Activated CD4-positive, alpha-beta T cell treated with anti-CD3 and anti-CD28 coated beads, Interleukin-2, amount 10 ng/mL, durations not matched to agents 7 days and 5 days (primary cell): ENCODE results near the gene BTAF1. TPM values are rescaled to one million over a fixed set of nuclear protein-coding genes. Genes with fewer than 3 reads are reported as not detected.
A peak's percentile ranks its signal among the peaks of the same experiment; 100 is the strongest.

Source experiments
- CTCF ChIA-PET: fragments of 350-600 bp; sonication (Branson Sonifier 250); formaldehyde crosslinking; loops from one replicate; lab custom pipeline; 2021; ENCODE audit warnings: antibody characterized with exemption; lab: Charles Lee
- POLR2A ChIA-PET: fragments of 350-600 bp; sonication (Branson Sonifier 250); formaldehyde crosslinking; loops from one replicate; lab custom pipeline; 2021; ENCODE audit warnings: antibody characterized with exemption; lab: Charles Lee
- DNase-seq: peaks from one replicate; pipeline ENCODE4 v3.0.0-alpha.2; 2020
- H3K27ac Mint-ChIP-seq: one replicate; pipeline ENCODE4 v1.8.0; 2021; ENCODE audit warnings: mild to moderate bottlenecking, moderate library complexity, mixed read lengths
- H3K27me3 Mint-ChIP-seq: one replicate; pipeline ENCODE4 v1.8.0; 2021; ENCODE audit warnings: mixed read lengths
- H3K36me3 Mint-ChIP-seq: one replicate; pipeline ENCODE4 v1.8.0; 2021; ENCODE audit warnings: low read depth, mixed read lengths
- H3K4me1 Mint-ChIP-seq: one replicate; pipeline ENCODE4 v1.8.0; 2021; ENCODE audit warnings: mixed read lengths
- H3K4me3 Mint-ChIP-seq: one replicate; pipeline ENCODE4 v1.8.0; 2021; ENCODE audit warnings: mild to moderate bottlenecking, moderate library complexity, mixed read lengths
- H3K9me3 Mint-ChIP-seq: one replicate; pipeline ENCODE4 v1.8.0; 2021; ENCODE audit warnings: mixed read lengths
- total RNA-seq, 2 experiments: library from RNA; stranded (reverse); gene quantifications; one replicate each; pipeline ENCODE4 v1.2.3, GENCODE V29; 2021

BTAF1 gene
- 10 to 100 TPM; 41.9 to 47.3 TPM for total RNA-seq

DNA sequence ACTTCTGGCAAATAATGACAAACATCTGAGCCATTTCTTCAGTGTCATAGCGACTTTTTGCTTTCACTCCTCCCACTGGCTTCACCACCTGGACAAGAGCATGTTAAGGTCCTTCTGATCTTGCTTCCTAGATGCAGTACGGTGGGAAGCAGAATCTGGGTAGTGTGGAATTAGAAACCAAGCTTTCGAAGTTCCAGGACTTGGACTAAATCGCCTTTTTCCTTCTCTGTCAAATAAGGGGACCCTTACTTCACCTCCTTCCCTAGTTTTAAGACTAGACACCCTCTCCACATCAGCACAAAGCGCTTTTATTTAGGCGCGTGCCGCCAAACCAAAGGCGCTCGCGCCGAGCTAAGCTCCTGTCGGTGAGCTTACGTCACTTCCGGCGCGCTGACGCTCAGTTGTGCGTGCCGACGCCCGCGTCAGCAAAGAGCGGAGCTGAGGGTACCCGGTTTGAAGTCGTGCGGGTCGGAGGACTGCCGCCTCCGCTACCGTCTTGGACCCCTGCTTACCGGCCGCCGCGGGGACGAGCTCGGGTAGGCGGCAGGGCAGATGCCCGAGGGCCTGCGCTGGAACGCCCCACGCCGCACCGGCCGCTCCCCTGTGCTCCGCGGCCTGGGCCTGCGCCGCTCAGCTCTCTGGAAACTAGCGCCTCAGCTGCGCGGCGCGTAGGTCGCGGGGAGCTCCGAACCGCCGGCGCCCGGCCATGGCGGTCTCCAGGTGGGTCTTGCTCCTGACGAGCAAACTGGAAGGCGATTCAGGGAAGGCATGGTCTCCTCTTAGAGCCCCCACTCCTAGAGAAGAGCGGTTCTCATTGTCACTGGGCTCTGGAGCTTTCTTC lies at the start of gene BTAF1:
Gene BTAF1 (plus strand): TSS at position 400 of the 841 bp plus-strand sequence. CDS start 307 bp downstream, at position 707.
- peaks cover 2% of the 10 kb centered on the region for H3K27me3 Mint-ChIP-seq
- ChIA-PET POLR2A (interaction anchor here (0.5 to 1.2 kb wide), 3 partner anchors 21 to 288 kb away, joined by 3 to 4 read pairs (median 4); no protein-coding TSS in a partner anchor), CTCF (interaction anchor here (0.5 to 1.8 kb wide), 13 partner anchors 8 to 1044 kb away, joined by 3 to 8 read pairs (median 4); partner anchors contain the start of gene FGFBP3)
- H3K9me3 Mint-ChIP-seq = no peaks in the 10 kb centered on the region
- H3K27ac Mint-ChIP-seq = peak within 1 kb of the TSS; percentile 98
- H3K4me1 Mint-ChIP-seq = peaks cover 48% of the 10 kb centered on the region
- peaks cover 12% of the 10 kb centered on the region for H3K36me3 Mint-ChIP-seq
- peak; percentile 93 for DNase-seq
- H3K4me3 Mint-ChIP-seq = peak within 1 kb of the TSS; percentile 88

DNA sequence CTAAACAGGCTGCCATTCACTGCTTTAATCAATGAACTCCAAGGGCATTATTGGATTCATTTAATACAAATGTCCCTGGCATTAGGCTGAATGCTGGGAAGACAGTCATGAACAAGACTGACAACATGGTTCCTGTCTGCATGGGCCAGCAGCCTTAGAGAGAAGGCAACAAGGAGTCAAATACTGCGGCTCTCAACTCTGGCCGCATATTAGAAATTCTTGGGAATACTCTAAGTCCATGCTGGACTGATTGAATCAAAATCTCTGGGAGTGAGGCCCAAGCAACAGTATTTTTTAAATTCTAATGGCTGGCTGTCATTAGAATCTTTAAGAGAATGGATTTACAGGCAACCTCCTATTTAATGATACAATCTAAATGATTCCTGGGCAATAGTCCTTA lies 48.4 kb upstream of the BTAF1 start:
- CTCF ChIA-PET = no interaction called here
- POLR2A ChIA-PET = interaction anchor here (0.6 kb wide), 1 partner anchor 43 kb away, joined by 3 read pairs; no protein-coding TSS in a partner anchor
- no peaks in the 10 kb centered on the region for H3K36me3 Mint-ChIP-seq
- H3K4me3 Mint-ChIP-seq = no peak overlapping the region
- no peaks in the 10 kb centered on the region for H3K9me3 Mint-ChIP-seq
- DNase-seq = no peak
- no peak overlapping the region for H3K27ac Mint-ChIP-seq
- no peaks in the 10 kb centered on the region for H3K4me1 Mint-ChIP-seq
- H3K27me3 Mint-ChIP-seq = no peaks in the 10 kb centered on the region

DNA sequence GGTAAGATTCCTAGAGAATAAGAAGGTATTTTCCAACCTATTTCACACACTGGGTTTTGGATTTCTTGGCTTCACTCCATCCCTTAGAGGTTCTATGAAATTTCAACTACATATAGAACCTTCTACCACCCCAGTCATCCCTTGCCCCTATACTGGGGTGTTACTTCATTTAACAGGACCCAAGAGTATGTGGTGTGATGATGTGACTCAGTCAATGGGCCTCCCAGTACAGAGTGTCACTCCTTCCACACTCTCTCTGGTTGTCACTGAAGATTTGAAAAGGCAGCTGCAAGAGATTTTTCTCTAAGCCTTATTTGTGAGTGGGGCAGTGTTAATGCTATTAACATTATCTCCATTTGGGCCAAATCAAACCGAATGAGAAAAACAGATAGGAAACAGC lies 47.8 kb upstream of the BTAF1 start:
- ChIA-PET POLR2A (no interaction called here), CTCF (no interaction called here)
- Mint-ChIP-seq H3K9me3 (no peaks in the 10 kb centered on the region), H3K4me3 (no peak overlapping the region), H3K27me3 (no peaks in the 10 kb centered on the region), H3K36me3 (no peaks in the 10 kb centered on the region), H3K27ac (no peak overlapping the region), H3K4me1 (no peaks in the 10 kb centered on the region)
- no peak for DNase-seq

DNA sequence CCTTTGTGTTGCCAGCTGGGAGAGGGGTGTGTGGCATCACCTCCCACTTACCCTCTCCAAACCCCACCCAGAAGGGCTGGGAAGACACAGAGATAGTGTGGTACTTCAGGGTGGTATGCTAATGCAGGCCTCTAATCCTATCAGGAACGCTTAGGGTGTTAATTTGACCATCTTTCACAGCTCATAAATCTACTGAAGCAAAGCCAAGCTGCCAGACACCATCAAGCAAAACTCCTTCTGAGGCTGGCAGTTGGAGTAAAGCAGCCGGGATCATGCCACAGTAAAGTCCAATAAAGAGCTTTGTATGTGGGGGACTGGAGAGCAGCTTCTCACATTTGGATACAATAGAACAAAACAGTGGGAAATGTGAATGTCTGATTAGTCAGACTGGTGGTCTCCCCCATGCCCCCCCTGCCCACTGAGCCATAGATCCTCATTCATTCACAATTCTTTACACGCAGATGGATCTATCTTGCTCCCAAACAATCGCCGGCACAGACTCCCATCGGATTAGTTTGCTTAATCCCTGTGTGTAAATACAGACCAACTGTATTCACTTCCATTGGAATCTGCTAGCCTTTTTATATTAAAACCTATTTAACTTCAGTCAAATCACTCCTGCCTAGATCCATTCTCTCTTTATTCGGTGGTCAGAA lies 43.9 kb upstream of the BTAF1 start:
- Mint-ChIP-seq H3K36me3 (no peaks in the 10 kb centered on the region), H3K4me1 (no peaks in the 10 kb centered on the region), H3K27me3 (peaks cover 2% of the 10 kb centered on the region), H3K4me3 (no peak overlapping the region), H3K27ac (no peak overlapping the region), H3K9me3 (no peaks in the 10 kb centered on the region)
- no peak for DNase-seq
- ChIA-PET CTCF (interaction anchor here (0.5 to 1.0 kb wide), 3 partner anchors 28 to 365 kb away, joined by 3 to 5 read pairs (median 3); no protein-coding TSS in a partner anchor), POLR2A (no interaction called here)

DNA sequence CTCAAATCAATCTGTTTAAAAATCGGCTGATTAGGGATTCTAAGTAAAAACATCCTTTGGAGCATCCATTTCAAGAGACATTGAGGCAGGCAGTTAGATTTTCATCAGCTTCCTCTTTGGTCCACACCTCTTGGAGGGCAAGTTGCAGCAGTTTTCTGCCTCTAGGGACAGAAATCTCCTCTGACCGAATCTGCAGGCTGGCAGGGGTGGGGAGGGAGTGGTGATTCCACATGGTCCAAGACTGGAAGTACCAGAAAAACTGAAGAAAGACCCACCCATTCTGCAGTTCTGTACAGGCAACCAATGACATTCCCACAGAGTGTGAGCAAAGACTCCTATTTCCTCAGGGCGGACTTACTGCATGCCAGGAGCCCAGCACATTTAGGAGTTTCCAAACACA lies 43.3 kb upstream of the BTAF1 start:
- no peak overlapping the region for H3K27ac Mint-ChIP-seq
- no peak for DNase-seq
- H3K9me3 Mint-ChIP-seq = no peaks in the 10 kb centered on the region
- POLR2A ChIA-PET = no interaction called here
- H3K36me3 Mint-ChIP-seq = no peaks in the 10 kb centered on the region
- CTCF ChIA-PET = interaction anchor here (0.5 kb wide), 1 partner anchor 48 kb away, joined by 3 read pairs; no protein-coding TSS in a partner anchor
- H3K4me1 Mint-ChIP-seq = no peaks in the 10 kb centered on the region
- H3K27me3 Mint-ChIP-seq = peaks cover 5% of the 10 kb centered on the region
- no peak overlapping the region for H3K4me3 Mint-ChIP-seq

DNA sequence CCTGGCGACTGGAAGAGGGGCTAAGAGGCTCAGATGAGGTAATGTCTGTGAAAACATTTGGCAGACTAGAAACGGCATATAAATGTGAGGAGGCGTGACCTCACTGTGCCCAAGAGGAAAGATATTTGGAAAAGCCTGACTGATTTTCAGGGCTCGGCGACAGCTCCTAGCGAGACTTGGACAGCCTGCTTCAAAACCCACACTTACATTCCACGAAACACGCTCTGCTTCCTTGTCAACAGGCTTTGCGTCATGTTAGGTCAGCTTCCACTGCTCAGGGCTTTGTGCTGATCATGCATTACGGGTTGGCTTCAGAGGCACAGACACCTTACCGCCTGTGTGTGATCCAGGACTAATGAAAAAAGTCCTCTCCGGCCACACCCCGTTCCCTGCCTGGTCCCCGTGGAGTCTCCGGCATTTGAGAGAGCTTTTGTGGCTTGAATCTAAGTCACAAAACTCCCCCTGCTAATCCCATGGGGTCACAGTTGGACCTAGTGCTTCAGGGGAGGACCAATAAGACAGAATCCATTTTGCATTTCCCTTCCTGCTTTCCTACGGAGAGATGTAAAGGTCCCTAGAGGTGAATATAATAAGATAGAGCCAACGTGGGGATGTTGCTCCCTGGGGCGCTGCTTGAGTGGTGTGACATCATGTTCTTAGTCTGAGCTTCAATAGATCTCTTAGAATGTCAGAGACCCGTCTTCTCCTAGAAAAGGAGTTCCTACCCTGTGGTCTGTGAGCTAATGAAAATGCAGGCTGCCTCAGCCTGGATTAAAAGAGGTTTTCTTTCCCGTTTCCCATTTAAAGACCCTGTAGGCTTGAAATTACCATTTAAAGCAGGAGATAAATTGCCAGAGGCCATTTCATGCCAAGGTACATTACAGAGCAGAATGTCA lies 39.8 kb upstream of the BTAF1 start:
- H3K27me3 Mint-ChIP-seq = peaks cover 22% of the 10 kb centered on the region
- ChIA-PET CTCF (interaction anchor here (0.5 kb wide), 1 partner anchor 44 kb away, joined by 3 read pairs; no protein-coding TSS in a partner anchor), POLR2A (no interaction called here)
- peaks cover 9% of the 10 kb centered on the region for H3K4me1 Mint-ChIP-seq
- H3K27ac Mint-ChIP-seq = no peak overlapping the region
- no peak for DNase-seq
- H3K36me3 Mint-ChIP-seq = no peaks in the 10 kb centered on the region
- H3K4me3 Mint-ChIP-seq = no peak overlapping the region
- H3K9me3 Mint-ChIP-seq = no peaks in the 10 kb centered on the region

DNA sequence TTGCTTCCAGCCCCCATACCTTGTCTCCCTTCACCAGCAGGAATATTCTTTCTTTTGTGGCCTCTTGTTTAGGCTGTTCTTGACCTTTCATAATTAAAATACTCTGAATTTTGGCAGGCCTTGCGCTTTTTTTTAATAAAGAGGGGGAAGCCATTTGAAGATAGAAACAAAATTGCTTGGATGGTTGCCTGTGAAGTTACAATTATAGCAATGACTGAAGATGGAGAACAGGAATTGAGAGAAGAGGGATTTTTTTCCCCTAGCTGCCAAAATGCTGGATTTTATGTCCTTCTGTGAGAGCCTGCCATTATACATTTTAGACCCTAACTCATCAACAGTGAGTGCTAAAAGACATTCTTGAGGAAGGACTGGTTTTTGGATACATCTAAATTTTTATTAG lies 39.0 kb upstream of the BTAF1 start:
- Mint-ChIP-seq H3K4me1 (peaks cover 9% of the 10 kb centered on the region), H3K9me3 (no peaks in the 10 kb centered on the region)
- POLR2A ChIA-PET = no interaction called here

DNA sequence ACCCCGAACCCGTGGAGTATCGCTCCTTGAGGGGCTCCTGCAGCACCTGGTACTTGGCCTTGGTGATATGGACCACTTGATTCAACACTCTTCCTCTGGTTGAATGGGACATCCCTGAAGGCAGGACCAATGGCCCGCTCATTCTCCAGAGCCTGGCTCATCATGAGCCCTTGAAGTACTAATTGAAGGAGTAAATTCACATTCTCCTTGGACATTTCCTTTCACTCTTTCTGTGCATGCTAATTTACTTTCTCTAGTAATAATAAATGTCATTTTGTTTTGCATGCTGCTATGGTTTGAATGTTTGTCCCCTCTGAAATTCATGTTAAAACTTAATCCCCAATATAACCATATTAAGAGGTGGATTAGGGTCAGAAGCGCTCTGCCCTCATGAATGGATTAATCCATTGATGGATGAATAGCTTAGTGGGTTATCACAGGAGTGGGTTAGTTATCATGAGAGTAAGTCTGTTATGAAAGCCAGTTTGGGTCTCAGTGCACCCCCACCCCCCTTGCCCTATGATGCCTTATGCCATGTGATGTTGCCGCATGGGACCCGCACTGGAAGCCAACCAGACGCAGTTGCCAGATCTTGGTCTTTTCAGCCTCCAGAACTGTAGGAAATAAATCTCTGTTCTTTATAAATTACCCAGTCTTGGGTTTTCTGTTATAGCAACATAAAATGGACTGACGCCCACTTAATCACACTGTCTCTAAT lies 38.0 kb upstream of the BTAF1 start:
- ChIA-PET POLR2A (no interaction called here), CTCF (interaction anchor here (1.0 kb wide), 1 partner anchor 13 kb away, joined by 3 read pairs; no protein-coding TSS in a partner anchor)
- Mint-ChIP-seq H3K27me3 (peaks cover 26% of the 10 kb centered on the region), H3K9me3 (no peaks in the 10 kb centered on the region), H3K36me3 (no peaks in the 10 kb centered on the region), H3K27ac (no peak overlapping the region), H3K4me1 (peaks cover 9% of the 10 kb centered on the region), H3K4me3 (no peak overlapping the region)
- DNase-seq = no peak

More for the DNA sequence above, 39.0 kb upstream of the BTAF1 start:
- CTCF ChIA-PET = interaction anchor here (1.0 kb wide), 1 partner anchor 14 kb away, joined by 3 read pairs; no protein-coding TSS in a partner anchor
- Mint-ChIP-seq H3K36me3 (no peaks in the 10 kb centered on the region), H3K27ac (no peak overlapping the region), H3K4me3 (no peak overlapping the region), H3K27me3 (peaks cover 23% of the 10 kb centered on the region)
- no peak for DNase-seq

DNA sequence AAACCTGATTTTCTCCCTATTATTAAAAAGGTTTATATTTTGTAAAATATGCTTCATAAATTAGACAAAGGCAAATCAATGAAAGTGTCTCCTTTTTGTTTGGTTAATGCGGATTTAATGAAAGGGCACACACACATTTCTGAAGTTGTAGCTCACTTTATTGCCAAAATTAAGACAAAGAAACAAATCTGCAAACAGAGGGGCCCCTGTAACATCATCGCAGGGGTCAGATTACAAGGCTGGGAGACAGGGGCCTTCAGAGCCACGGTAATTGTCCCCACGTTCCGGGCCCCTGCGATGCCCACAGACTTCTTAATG lies 36.7 kb upstream of the BTAF1 start:
- H3K27me3 Mint-ChIP-seq = peaks cover 28% of the 10 kb centered on the region
- H3K4me3 Mint-ChIP-seq = peak overlapping the region; percentile 80
- no peaks in the 10 kb centered on the region for H3K9me3 Mint-ChIP-seq
- H3K36me3 Mint-ChIP-seq = no peaks in the 10 kb centered on the region
- peaks cover 9% of the 10 kb centered on the region for H3K4me1 Mint-ChIP-seq
- POLR2A ChIA-PET = no interaction called here
- CTCF ChIA-PET = interaction anchor here (0.8 to 1.2 kb wide), 3 partner anchors 10 to 22 kb away, joined by 3 read pairs; no protein-coding TSS in a partner anchor
- H3K27ac Mint-ChIP-seq = no peak overlapping the region
- no peak for DNase-seq

DNA sequence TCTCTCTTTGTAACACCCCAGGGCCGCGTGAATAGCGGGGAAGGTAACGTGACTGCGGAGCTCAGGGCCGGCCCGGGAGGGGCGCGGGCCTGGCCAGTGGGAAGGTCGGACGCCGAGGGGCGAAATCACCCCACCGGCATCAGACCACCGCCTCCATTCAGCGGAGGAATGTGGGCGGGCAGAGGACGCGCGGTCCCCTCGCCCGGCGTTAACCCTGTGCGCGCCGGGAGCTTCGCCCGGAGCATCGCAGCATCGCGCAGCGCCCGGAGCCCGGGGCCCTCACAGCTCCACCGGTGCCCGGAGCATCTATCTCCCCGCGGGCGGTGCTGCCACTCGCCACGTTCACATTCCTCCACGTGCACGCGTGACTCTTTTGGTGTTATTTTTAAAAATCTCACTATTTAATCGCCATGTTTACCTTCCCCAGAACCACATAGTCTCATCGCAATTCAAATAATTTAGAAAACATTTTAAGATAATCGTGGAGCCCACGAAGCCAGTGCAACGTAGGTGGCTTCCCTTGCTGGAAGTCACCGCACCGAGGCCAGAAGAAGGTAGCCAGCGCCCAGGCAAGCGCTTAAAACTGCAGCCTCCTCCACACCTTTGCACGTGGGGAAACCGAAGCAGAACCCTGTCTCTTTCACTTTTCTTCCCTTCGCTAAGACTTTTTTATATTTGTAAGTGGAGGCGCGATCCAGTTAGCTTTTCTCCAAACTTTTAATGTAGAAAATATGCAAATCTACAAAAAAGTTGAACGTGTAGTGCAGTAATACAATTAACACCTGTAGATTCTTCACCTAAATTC lies 36.1 kb upstream of the BTAF1 start:
- H3K27me3 Mint-ChIP-seq = peaks cover 28% of the 10 kb centered on the region
- ChIA-PET CTCF (interaction anchor here (0.8 to 1.2 kb wide), 3 partner anchors 10 to 21 kb away, joined by 3 read pairs; no protein-coding TSS in a partner anchor), POLR2A (interaction anchor here (0.6 kb wide), 1 partner anchor 25 kb away, joined by 9 read pairs; no protein-coding TSS in a partner anchor)
- no peaks in the 10 kb centered on the region for H3K9me3 Mint-ChIP-seq
- H3K27ac Mint-ChIP-seq = peak overlapping the region; percentile 9
- H3K4me3 Mint-ChIP-seq = peak overlapping the region; percentile 80
- H3K36me3 Mint-ChIP-seq = no peaks in the 10 kb centered on the region
- H3K4me1 Mint-ChIP-seq = peaks cover 9% of the 10 kb centered on the region
- DNase-seq = no peak
